ENCODE data around the gene RHOBTB3.

Gene RHOBTB3

GRCh38 chr5:95730730-95731570 lies at the start of gene RHOBTB3:
TSS of gene RHOBTB3 (plus strand) at chr5:95731336. CDS start at chr5:95731683, 347 bp downstream.
- H3K4me3 ChIP-seq (ENCODE audit: low read depth, low read length), result peak within 1 kb of the TSS; percentile 98

DNA sequence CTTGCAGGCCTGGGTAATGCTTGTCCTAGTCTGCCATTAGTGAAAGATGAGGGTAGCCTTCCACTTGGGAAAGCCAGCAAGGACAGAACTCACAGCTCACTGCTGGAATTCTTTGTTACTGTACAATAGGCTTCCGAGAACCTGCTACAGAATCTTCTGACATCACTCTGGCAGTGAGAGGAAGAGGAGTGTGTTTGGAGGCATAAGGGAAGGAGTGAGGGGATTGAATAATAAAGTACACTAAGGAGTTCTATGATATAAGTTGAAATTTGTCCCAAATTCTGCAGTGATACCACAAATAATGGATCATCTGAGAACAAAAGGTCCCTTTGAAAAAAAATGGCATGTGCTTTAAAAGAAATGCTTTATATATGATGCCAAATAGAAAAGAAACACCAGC lies 48.2 kb upstream of the RHOBTB3 start, which contains the start of gene SPATA9:
Gene SPATA9, minus strand, starts transcription at position 101 of the 400 bp plus-strand sequence. CDS start 137 bp downstream, outside the sequence.
- Histone ChIP-seq H3K36me3 (no peaks in the 10 kb centered on the region), H3K27ac (no peak within 1 kb of the TSS), H3K9me3 (ENCODE audit: severe bottlenecking) (no peaks in the 10 kb centered on the region), H3K4me3 (ENCODE audit: low read depth, low read length) (no peak within 1 kb of the TSS), H3K27me3 (ENCODE audit: insufficient read depth, low read depth, severe bottlenecking) (no peaks in the 10 kb centered on the region)
- DNase-seq, result no peak
- TF ChIP-seq, protein P1, sequence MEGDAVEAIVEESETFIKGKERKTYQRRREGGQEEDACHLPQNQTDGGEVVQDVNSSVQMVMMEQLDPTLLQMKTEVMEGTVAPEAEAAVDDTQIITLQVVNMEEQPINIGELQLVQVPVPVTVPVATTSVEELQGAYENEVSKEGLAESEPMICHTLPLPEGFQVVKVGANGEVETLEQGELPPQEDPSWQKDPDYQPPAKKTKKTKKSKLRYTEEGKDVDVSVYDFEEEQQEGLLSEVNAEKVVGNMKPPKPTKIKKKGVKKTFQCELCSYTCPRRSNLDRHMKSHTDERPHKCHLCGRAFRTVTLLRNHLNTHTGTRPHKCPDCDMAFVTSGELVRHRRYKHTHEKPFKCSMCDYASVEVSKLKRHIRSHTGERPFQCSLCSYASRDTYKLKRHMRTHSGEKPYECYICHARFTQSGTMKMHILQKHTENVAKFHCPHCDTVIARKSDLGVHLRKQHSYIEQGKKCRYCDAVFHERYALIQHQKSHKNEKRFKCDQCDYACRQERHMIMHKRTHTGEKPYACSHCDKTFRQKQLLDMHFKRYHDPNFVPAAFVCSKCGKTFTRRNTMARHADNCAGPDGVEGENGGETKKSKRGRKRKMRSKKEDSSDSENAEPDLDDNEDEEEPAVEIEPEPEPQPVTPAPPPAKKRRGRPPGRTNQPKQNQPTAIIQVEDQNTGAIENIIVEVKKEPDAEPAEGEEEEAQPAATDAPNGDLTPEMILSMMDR (IDR thresholded peaks at IDR 0.05; ENCODE audit: low read depth, low read length), result no peak

More at GRCh38 chr5:95730730-95731570, at the start of gene RHOBTB3:
- H3K36me3 ChIP-seq, result peaks cover 22% of the 10 kb centered on the region
- peak within 1 kb of the TSS; percentile 93 for H3K27ac ChIP-seq
- H3K27me3 ChIP-seq (ENCODE audit: insufficient read depth, low read depth, severe bottlenecking), result no peaks in the 10 kb centered on the region
- no peaks in the 10 kb centered on the region for H3K9me3 ChIP-seq (ENCODE audit: severe bottlenecking)
- DNase-seq, result peak; percentile 93
- TF ChIP-seq, protein P1 (IDR thresholded peaks at IDR 0.05; ENCODE audit: low read depth, low read length), result no peak

GRCh38 chr5:95684361-95684760 lies 46.8 kb upstream of the RHOBTB3 start:
- H3K9me3 ChIP-seq (ENCODE audit: severe bottlenecking), result no peaks in the 10 kb centered on the region
- no peaks in the 10 kb centered on the region for H3K27me3 ChIP-seq (ENCODE audit: insufficient read depth, low read depth, severe bottlenecking)
- no peaks in the 10 kb centered on the region for H3K36me3 ChIP-seq
- TF ChIP-seq, protein P1 (IDR thresholded peaks at IDR 0.05; ENCODE audit: low read depth, low read length), result no peak
- H3K27ac ChIP-seq, result no peak overlapping the region
- no peak for DNase-seq
- no peak overlapping the region for H3K4me3 ChIP-seq (ENCODE audit: low read depth, low read length)

DNA sequence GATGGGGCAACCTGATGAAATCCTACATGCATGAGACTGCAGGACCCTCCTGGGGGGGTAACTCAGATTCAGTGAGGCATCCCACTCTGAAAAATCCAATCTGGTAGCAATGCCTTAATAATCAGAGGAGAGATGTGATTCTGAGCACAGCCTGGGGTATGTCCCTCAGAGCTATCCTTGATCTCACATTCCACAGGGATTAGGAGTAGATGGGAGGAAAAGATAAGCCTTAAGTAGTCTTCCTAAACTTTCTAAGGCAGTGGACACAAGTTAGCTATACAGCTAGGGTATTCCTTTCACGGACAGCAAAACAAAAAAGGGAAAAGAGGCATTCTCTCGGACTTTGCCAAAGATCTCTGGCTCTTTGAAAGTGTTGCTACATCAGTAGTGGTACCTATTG lies 44.5 kb upstream of the RHOBTB3 start:
- H3K9me3 ChIP-seq (ENCODE audit: severe bottlenecking), result no peaks in the 10 kb centered on the region
- TF ChIP-seq, protein P1 (IDR thresholded peaks at IDR 0.05; ENCODE audit: low read depth, low read length), result no peak
- H3K27ac ChIP-seq, result no peak overlapping the region
- H3K4me3 ChIP-seq (ENCODE audit: low read depth, low read length), result no peak overlapping the region
- H3K36me3 ChIP-seq, result no peaks in the 10 kb centered on the region
- H3K27me3 ChIP-seq (ENCODE audit: insufficient read depth, low read depth, severe bottlenecking), result no peaks in the 10 kb centered on the region
- no peak for DNase-seq

DNA sequence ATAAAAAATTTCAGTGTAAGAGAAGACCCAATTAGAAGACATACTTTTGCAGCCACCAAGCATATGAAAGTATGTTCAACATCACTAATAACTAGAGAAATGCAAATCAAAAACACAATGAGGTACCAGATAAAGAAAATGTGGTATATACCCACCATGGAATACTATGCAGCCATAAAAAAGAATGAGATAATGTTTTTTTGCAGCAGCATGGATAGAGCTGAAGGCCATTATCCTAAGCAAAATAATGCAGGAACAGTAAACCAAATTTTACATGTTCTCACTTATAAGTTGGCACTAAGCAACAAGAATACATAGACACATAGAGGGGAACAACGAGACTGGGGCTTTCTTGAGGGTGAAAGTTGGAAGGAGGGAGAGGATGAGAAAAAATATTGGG lies 41.5 kb upstream of the RHOBTB3 start:
- no peaks in the 10 kb centered on the region for H3K27me3 ChIP-seq (ENCODE audit: insufficient read depth, low read depth, severe bottlenecking)
- no peak for DNase-seq
- H3K36me3 ChIP-seq, result no peaks in the 10 kb centered on the region
- no peak overlapping the region for H3K27ac ChIP-seq
- TF ChIP-seq, protein P1 (IDR thresholded peaks at IDR 0.05; ENCODE audit: low read depth, low read length), result no peak
- no peaks in the 10 kb centered on the region for H3K9me3 ChIP-seq (ENCODE audit: severe bottlenecking)
- H3K4me3 ChIP-seq (ENCODE audit: low read depth, low read length), result no peak overlapping the region

Measured in WERI-Rb-1 (cell line).